GM15510 (cell line): ENCODE data around the gene NTM.

Experiments used
- POLR2A ChIP-seq: IDR thresholded peaks from 3 replicates; pipeline ENCODE4 v1.6.1; 2011; ENCODE audit warnings: borderline replicate concordance; ENCODE audit not compliant: insufficient read length; ENCODE audit errors: extremely low read depth

Gene NTM

GRCh38 chr11:132103021-132103420 lies 732.6 kb downstream of the NTM start:
- no peak for TF ChIP-seq POLR2A

- TF ChIP-seq POLR2A: no peak
These were observed 735.9 kb downstream of the NTM start for GRCh38 chr11:132106096-132106982.

DNA sequence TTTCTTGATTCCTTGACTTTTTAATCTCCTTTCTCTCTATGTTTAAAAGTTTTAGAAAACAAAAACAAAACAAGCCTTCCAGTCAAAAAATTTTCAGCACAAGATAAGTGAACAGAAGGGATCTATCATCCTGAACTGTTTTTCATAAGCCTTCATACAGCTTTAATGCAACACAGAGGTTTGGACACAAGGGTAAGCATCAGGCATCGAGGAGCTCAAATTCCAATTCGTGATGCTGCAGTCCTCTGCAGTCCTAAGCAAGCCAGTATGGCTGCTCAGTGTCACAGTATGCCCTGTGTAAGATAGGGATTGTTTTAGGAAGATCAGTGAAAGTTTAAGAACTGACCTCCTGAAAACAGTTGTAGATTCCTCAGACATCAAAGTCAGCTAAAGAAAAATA lies 740.9 kb downstream of the NTM start:
- TF ChIP-seq POLR2A: no peak

- TF ChIP-seq POLR2A: no peak
These were observed 741.4 kb downstream of the NTM start for GRCh38 chr11:132111838-132112237.

- no peak for TF ChIP-seq POLR2A
These were observed 742.4 kb downstream of the NTM start for GRCh38 chr11:132112846-132113245.

GRCh38 chr11:132114185-132114584 lies 743.8 kb downstream of the NTM start:
- no peak for TF ChIP-seq POLR2A

DNA sequence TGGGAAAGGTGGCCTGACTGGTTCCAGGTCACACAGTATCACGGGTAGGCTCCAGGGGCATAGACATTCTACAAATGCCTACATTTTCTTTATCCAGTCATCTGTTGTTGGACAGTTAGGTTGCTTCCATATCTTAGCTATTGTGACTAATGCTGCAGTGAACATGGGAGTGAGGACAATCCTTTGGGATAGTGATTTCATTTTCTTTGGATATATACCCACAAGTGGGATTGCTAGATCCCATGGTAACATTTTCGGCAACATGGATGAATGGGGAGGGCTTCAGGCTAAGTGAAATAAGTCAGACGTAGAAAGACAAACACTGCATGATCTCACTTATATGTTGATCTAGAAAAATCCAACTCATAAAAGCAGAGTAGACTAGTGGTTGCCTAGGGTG lies 744.3 kb downstream of the NTM start:
- TF ChIP-seq POLR2A: no peak

- no peak for TF ChIP-seq POLR2A
These were observed 745.0 kb downstream of the NTM start for GRCh38 chr11:132115454-132115853.

DNA sequence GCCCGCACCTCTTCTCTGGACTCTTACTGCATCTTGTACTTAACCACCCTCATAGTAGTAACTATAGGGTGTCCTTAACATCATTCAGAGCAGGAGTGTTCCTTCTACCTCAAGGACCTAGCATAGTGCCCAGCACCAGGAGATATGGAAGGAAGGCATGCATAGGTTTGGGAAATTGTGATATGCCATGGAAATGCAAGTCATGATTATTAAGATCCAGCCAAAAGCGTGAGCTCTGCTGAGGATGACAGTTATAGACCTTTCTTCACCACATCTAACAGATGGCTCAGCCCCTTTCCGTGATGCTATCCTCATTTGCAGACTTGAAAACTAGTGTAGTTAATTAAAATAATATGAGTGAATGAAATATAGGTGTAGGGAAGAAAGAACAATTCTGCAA lies 746.1 kb downstream of the NTM start:
- no peak for TF ChIP-seq POLR2A

DNA sequence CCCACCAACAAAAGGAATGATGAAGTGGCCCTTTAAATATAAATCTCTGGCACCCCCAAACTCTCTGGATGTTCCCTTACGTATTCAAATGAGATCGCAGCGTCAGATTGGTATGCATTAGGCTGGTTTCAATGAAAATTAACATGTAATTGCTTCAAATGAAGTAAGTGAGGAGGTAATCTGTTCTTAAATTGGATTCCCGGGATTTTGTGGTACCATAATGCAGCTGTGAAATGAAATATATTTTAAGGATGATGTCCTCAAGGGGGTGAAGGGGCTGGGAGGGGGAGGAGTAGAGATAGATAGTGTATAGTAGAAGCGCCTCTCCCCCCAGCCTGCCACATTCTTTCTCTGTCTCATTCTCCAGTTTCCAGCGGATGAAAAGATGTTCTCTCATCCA lies 748.2 kb downstream of the NTM start:
- no peak for TF ChIP-seq POLR2A

- TF ChIP-seq POLR2A: no peak
These were observed 749.2 kb downstream of the NTM start for GRCh38 chr11:132119573-132119972.

- no peak for TF ChIP-seq POLR2A
These were observed 752.3 kb downstream of the NTM start for GRCh38 chr11:132122735-132123134.

- no peak for TF ChIP-seq POLR2A
These were observed 753.0 kb downstream of the NTM start for GRCh38 chr11:132123449-132123848.

DNA sequence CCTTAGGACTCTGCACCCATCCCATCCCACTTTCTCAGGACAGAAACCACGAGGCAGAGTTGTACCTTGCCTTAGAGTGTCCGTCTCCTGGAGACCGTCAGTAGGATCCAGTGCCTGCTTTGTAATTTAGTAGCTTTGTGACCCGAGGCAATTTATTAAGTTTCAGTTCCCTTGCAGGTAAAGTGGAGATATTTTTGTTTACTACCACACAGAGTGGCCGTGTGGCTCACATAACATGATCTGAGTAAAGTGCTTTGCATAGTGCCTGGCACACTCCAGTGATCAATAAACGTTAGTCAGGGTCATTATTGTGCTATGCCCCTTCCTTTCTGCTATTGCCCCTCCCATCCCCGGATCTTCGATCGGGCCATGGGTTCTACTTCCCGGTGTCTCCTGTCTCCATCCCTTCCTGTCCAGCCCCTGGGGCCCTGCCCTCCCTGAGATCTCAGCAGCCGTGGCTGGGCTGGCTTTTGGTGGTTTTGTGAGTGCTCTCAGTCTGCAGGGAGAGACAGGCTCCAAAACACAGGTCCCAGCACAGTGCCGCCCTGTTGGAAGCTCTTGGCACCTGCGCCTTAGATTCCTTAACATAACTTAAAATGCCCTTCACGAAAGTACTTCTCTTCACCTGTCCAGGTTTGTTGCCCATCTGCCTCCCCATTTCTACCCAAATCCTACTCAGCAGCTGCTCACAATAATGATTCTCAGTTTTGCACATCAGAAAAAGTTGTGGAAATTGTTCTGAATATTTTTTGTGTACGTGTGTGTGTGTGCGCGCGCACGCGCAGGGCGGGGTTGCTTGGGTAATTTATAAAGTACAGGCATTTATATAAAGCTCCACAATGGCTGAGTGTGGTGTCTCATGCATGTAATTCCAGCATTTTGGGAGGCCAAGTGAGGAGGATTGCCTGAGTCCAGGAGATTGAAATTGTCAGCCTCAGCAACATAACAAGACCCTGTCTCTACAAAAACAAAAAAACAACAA lies 753.7 kb downstream of the NTM start:
- TF ChIP-seq POLR2A: no peak
